Bronchial epithelial cell (primary cell): ENCODE data around the gene AFDN. TPM values are rescaled to one million over a fixed set of nuclear protein-coding genes. Genes with fewer than 3 reads are reported as not detected.

Experiments
- DNase-seq: peaks from one replicate; pipeline ENCODE4 v3.0.0-alpha.2; 2010; ENCODE audit warnings: low read depth
- FAIRE-seq: peaks from 2 replicates; lab custom pipeline; 2011; peaks lifted over from hg19 to GRCh38; lab: Jason Lieb, UNC
- H3K27me3 ChIP-seq: 2 replicates; pipeline ENCODE4 v1.5.1; 2011; ENCODE audit warnings: low read length; ENCODE audit not compliant: control insufficient read depth, insufficient read depth
- H3K36me3 ChIP-seq: 2 replicates; pipeline ENCODE4 v1.5.1; 2011; ENCODE audit warnings: low read length; ENCODE audit not compliant: control insufficient read depth, insufficient read depth
- H3K4me3 ChIP-seq: 2 replicates; pipeline ENCODE4 v1.5.1; 2011; ENCODE audit warnings: mild to moderate bottlenecking, low read depth, low read length, control low read depth
- total RNA-seq: library from RNA; depleted of rRNA; stranded (reverse); fragments of >200 nt; gene quantifications from 2 replicates; pipeline ENCODE4 v1.2.1, GENCODE V29; 2014
- TF ChIP-seq, protein P1 (sequence below): IDR thresholded peaks from 2 replicates; pipeline ENCODE4 v1.5.1; 2011; ENCODE audit warnings: mild to moderate bottlenecking, moderate library complexity, low read length, control low read depth, inconsistent platforms; ENCODE audit not compliant: insufficient read depth, severe bottlenecking

Gene AFDN
- total RNA-seq, 1 donor from 2014 or later = 146 TPM

DNA sequence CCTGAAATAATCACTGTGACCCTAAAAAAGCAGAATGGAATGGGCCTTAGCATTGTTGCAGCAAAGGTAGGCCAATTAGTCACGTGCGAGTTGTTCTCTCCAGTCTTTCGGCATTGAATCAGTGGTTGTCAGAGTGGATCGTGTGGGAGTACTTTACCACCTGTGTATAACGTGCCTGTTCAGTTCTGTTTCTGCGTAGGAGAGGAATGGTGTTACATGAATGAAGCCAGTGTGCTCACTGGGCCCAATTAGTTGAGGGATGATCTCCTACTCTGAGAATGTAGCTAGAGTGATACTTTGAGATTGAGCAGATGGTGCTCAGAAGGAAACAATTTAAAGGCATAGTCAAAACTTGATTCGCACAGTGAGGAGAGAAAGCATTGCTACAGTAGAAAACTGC lies 98.3 kb downstream of the AFDN start:
- DNase-seq = no peak
- Histone ChIP-seq H3K27me3 (no peaks in the 10 kb centered on the region), H3K36me3 (peaks cover 24% of the 10 kb centered on the region), H3K4me3 (no peak overlapping the region)
- TF ChIP-seq, protein P1, sequence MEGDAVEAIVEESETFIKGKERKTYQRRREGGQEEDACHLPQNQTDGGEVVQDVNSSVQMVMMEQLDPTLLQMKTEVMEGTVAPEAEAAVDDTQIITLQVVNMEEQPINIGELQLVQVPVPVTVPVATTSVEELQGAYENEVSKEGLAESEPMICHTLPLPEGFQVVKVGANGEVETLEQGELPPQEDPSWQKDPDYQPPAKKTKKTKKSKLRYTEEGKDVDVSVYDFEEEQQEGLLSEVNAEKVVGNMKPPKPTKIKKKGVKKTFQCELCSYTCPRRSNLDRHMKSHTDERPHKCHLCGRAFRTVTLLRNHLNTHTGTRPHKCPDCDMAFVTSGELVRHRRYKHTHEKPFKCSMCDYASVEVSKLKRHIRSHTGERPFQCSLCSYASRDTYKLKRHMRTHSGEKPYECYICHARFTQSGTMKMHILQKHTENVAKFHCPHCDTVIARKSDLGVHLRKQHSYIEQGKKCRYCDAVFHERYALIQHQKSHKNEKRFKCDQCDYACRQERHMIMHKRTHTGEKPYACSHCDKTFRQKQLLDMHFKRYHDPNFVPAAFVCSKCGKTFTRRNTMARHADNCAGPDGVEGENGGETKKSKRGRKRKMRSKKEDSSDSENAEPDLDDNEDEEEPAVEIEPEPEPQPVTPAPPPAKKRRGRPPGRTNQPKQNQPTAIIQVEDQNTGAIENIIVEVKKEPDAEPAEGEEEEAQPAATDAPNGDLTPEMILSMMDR = no peak
- no peak for FAIRE-seq

DNA sequence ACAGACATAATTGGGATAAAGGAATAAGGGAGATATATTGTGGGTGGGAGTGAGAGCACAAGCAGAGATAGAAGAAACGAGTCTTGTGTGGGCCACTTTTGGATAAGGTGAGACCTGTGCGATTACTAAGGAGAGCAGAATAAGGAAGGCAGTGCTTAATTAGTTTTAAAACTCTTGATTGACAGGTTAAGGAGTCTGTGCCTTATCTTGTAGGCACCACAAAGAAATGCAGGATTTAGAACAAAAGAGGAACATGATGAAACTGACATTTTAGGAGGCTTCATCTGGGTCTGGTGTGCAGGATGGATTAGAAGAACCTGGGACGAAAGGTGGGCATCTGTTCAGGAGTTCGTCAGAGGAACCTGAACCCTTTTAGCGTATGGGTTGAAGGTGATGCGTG lies 100.5 kb downstream of the AFDN start:
- no peak overlapping the region for H3K4me3 ChIP-seq
- no peaks in the 10 kb centered on the region for H3K27me3 ChIP-seq
- no peak for DNase-seq
- H3K36me3 ChIP-seq = peaks cover 19% of the 10 kb centered on the region
- FAIRE-seq = no peak
- TF ChIP-seq, protein P1 = no peak

DNA sequence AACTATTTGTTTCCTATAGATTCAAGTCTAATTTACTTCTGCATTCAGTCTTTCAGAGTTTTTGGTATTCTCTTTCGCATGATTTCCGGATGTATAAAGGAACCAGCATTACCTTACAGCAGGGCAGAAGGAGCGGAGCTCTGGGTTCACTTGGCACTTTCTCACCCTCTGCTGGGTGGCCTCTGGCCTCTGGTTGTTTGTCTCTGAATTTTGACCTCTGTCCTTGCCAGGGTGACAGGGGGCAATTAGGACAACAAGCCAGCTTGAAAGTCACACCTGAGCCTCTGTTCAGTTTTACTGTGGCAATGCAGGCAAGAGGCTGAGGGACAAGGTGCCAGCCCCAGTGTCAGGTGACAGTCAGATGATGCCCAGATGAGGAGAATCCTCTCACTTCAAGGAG lies 101.4 kb downstream of the AFDN start:
- FAIRE-seq (no peak), DNase-seq (no peak)
- Histone ChIP-seq H3K27me3 (no peaks in the 10 kb centered on the region), H3K4me3 (no peak overlapping the region), H3K36me3 (peaks cover 16% of the 10 kb centered on the region)
- TF ChIP-seq, protein P1 = no peak

DNA sequence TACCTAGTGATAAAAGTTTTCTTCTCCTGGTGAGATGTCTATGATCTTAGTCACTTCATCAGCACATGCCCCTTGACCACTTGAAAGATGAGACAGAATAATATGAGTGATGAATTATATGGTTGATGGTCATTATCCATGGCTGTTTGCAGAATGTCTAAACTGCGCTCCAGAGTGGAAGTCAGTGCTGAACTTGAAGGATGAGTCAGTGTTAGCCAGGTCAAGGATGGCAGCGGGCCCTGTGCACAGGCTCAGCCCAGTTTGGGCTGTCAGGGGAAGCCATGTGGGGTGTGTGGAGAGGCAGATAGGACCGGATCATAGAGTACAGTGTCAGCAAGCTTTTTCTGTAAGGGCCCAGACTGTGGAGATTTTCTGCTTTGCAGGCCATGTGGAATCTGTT lies 103.6 kb downstream of the AFDN start:
- TF ChIP-seq, protein P1 = no peak
- Histone ChIP-seq H3K4me3 (no peak overlapping the region), H3K27me3 (no peaks in the 10 kb centered on the region), H3K36me3 (peaks cover 15% of the 10 kb centered on the region)
- FAIRE-seq (no peak), DNase-seq (no peak)

DNA sequence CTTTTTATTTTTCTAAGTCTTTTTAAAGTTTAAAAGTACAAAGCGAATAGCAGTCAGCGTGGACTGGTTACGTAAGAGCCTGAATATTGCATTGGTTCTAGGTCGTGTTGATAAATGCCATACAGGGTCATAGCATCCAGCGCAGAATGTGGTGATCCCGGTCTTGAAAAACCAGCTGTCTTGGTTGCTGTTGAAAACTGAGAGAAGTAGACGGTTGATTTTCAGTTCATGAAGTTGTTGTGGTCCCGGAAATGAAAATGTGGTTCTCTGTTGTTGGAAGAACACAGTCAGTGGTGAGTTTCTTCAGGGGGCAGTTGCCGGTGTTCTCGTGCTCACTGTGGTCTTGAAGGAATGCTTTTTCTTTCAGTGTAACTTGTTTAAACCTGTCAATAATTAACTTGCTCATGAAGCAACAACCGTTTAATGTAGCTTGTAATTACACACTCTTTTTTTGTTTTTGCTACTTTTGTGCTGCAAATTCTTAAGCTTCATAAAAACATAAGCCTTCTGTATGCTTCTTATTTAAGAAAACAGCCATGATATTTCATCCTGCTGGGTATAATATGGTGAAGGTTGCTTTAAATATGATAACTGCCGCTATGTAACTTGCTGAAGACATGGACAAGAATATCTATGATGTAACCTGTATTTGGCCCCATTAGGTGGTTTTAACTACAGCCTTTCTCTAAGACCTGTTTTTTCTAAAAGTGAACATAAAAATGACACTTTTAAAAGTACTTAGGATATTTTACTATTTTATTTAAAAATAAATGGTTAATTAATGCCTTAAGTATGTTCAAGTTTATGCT lies 106.0 kb downstream of the AFDN start:
- H3K27me3 ChIP-seq = no peaks in the 10 kb centered on the region
- FAIRE-seq = peak; percentile 36
- H3K4me3 ChIP-seq = peak overlapping the region; percentile 20
- peak; percentile 85 for DNase-seq
- peaks cover 10% of the 10 kb centered on the region for H3K36me3 ChIP-seq
- TF ChIP-seq, protein P1 = no peak
